ENCODE data around the gene PPP1R3A.

The PPP1R3A gene

DNA sequence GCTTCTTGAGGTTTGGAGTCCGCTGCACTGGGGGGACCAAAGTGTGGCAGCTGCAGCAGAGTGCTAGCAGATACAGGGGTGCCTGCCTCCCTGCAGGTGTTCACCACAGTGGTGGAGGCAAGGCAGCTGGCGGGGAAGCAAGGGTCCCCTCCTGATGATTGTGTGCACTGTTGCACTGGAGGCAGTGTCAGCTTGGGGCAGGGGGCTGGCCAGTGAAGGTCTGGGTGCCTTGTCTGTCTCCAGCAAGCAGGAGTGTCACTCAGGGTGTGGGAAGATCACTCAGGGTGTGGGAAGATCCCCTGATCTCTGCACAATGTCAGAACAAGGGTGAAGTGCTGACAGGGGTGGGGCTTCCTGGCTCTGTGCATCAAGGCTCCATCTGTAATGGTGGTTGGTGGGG is 36.3 kb upstream of the PPP1R3A start:
- no peak overlapping the region for H3K9ac ChIP-seq (ENCODE audit: low read length)
- no peaks in the 10 kb centered on the region for H3K4me1 ChIP-seq (ENCODE audit: low read length)
- no peak overlapping the region for H3K4me3 ChIP-seq (ENCODE audit: low read length)
- no peaks in the 10 kb centered on the region for H4K20me1 ChIP-seq (ENCODE audit: insufficient read depth, low read length)
- TF ChIP-seq EZH2phosphoT487 (IDR thresholded peaks at IDR 0.05; ENCODE audit: low read depth) = no peak
- TF ChIP-seq, protein P1, sequence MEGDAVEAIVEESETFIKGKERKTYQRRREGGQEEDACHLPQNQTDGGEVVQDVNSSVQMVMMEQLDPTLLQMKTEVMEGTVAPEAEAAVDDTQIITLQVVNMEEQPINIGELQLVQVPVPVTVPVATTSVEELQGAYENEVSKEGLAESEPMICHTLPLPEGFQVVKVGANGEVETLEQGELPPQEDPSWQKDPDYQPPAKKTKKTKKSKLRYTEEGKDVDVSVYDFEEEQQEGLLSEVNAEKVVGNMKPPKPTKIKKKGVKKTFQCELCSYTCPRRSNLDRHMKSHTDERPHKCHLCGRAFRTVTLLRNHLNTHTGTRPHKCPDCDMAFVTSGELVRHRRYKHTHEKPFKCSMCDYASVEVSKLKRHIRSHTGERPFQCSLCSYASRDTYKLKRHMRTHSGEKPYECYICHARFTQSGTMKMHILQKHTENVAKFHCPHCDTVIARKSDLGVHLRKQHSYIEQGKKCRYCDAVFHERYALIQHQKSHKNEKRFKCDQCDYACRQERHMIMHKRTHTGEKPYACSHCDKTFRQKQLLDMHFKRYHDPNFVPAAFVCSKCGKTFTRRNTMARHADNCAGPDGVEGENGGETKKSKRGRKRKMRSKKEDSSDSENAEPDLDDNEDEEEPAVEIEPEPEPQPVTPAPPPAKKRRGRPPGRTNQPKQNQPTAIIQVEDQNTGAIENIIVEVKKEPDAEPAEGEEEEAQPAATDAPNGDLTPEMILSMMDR (IDR thresholded peaks at IDR 0.05; ENCODE audit: low read depth, low read length) = no peak
- H3K4me2 ChIP-seq (ENCODE audit: low read length) = no peak overlapping the region
- no peak overlapping the region for H3K27ac ChIP-seq (ENCODE audit: low read length)
- no peak overlapping the region for H2AFZ ChIP-seq (ENCODE audit: low read depth, low read length)
- no peaks in the 10 kb centered on the region for H3K79me2 ChIP-seq (ENCODE audit: low read length)
- H3K27me3 ChIP-seq (ENCODE audit: low read depth, low read length) = no peaks in the 10 kb centered on the region
- peaks cover 3% of the 10 kb centered on the region; the same call in 1 of the 2 replicates for H3K9me3 ChIP-seq (ENCODE audit: insufficient read depth, low read length)
- H3K36me3 ChIP-seq (replicated peaks; ENCODE audit: low read depth, low read length) = no peaks in the 10 kb centered on the region

DNA sequence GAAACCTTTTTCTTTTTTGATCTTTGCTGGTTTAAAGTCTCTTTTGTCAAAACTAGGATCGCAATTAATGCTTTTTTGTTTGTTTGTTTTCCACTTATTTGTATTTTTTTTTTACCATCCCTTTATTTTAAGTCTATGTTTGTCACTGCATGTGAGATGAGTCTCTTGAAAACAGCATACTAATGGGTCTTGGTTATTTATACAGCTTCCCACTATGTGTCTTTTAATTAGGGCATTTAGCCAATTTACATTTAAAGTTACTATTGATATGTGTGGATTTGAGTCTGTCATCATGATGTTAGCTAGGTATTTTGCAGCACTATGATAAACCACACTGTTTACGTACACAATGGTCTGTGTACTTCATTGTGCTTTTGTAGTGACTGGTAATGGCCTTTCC is 34.7 kb upstream of the PPP1R3A start:
- no peak overlapping the region for H3K27ac ChIP-seq (ENCODE audit: low read length)
- no peak overlapping the region for H3K9ac ChIP-seq (ENCODE audit: low read length)
- H3K27me3 ChIP-seq (ENCODE audit: low read depth, low read length) = no peaks in the 10 kb centered on the region
- no peak overlapping the region for H2AFZ ChIP-seq (ENCODE audit: low read depth, low read length)
- H3K9me3 ChIP-seq (ENCODE audit: insufficient read depth, low read length) = peaks cover 3% of the 10 kb centered on the region; the same call in 1 of the 2 replicates
- H4K20me1 ChIP-seq (ENCODE audit: insufficient read depth, low read length) = no peaks in the 10 kb centered on the region
- no peaks in the 10 kb centered on the region for H3K4me1 ChIP-seq (ENCODE audit: low read length)
- no peaks in the 10 kb centered on the region for H3K36me3 ChIP-seq (replicated peaks; ENCODE audit: low read depth, low read length)
- no peak for TF ChIP-seq EZH2phosphoT487 (IDR thresholded peaks at IDR 0.05; ENCODE audit: low read depth)
- TF ChIP-seq, protein P1 (IDR thresholded peaks at IDR 0.05; ENCODE audit: low read depth, low read length) = no peak
- no peak overlapping the region for H3K4me3 ChIP-seq (ENCODE audit: low read length)
- H3K4me2 ChIP-seq (ENCODE audit: low read length) = no peak overlapping the region
- no peaks in the 10 kb centered on the region for H3K79me2 ChIP-seq (ENCODE audit: low read length)

DNA sequence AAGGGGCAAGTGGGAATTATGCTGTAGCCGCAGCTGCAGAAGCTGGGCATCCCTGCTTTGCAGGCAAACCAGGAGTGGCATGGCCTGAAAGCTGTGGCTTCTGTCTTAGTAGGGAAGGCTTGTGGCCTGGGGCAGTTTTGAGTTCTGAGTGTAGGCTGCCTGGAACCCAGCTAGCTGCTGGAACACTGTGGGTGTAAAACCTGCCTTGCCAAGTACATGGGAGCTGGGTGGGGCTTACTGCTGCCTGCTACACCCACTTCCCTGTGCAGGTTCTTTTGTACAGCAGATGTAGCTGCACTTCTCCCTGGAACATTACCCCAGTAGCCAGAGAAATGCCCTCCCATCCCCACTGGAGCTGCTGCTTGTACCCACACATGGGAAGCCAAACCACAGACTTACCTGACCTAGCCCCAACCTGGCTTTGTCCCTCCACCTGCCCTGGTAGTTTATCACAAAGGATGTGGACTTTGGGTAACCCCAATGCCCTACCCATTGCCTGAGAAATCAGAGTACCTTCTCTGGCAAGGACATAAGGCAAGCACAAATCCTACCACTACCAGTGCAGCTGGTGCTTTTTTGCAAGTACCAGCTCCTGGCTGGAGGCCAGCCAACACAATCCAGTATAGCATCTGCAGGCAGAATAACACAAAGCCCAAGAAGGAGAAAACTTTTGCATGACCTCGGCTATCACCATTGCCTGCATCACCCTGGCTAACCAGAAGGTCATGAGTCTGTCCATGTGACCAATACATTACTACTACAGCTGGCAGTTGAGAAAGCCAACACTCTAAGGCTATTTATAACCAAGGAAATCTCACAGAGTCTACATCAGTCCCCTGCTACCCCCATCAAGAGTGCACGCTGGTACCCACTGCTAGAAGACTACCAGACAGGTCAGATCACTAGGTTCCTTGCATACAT is 26.5 kb upstream of the PPP1R3A start:
- Histone ChIP-seq H3K4me3 (ENCODE audit: low read length) (no peak overlapping the region), H3K36me3 (replicated peaks; ENCODE audit: low read depth, low read length) (no peaks in the 10 kb centered on the region), H3K9ac (ENCODE audit: low read length) (no peak overlapping the region), H4K20me1 (ENCODE audit: insufficient read depth, low read length) (no peaks in the 10 kb centered on the region), H3K4me1 (ENCODE audit: low read length) (no peaks in the 10 kb centered on the region), H3K79me2 (ENCODE audit: low read length) (no peaks in the 10 kb centered on the region), H3K9me3 (ENCODE audit: insufficient read depth, low read length) (no peaks in the 10 kb centered on the region), H3K4me2 (ENCODE audit: low read length) (no peak overlapping the region), H3K27me3 (ENCODE audit: low read depth, low read length) (no peaks in the 10 kb centered on the region), H3K27ac (ENCODE audit: low read length) (no peak overlapping the region), H2AFZ (ENCODE audit: low read depth, low read length) (no peak overlapping the region)
- TF ChIP-seq, protein P1 (IDR thresholded peaks at IDR 0.05; ENCODE audit: low read depth, low read length) = no peak
- no peak for TF ChIP-seq EZH2phosphoT487 (IDR thresholded peaks at IDR 0.05; ENCODE audit: low read depth)

DNA sequence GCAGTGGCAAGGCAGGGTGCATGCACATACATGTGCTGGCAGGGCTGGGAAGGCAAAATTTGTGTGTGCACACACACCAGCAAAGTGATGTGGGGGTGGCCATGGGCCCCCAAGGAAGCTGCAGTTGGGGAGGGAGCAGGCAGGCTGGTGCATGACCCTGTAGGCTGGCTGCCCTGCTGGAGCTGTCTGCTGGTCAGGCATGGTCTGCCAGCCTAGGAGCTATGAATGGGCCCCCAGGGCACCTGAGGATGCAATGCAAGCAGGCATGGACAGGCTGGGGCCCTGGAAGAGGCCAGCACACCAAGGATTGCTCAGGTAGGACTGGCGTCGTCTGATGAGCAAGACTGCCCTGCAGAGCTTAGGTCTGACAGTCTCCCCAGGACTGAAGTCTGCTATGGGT is 18.2 kb upstream of the PPP1R3A start:
- no peaks in the 10 kb centered on the region for H3K79me2 ChIP-seq (ENCODE audit: low read length)
- no peaks in the 10 kb centered on the region for H3K27me3 ChIP-seq (ENCODE audit: low read depth, low read length)
- H3K9me3 ChIP-seq (ENCODE audit: insufficient read depth, low read length) = no peaks in the 10 kb centered on the region
- no peak overlapping the region for H3K9ac ChIP-seq (ENCODE audit: low read length)
- TF ChIP-seq, protein P1 (IDR thresholded peaks at IDR 0.05; ENCODE audit: low read depth, low read length) = no peak
- TF ChIP-seq EZH2phosphoT487 (IDR thresholded peaks at IDR 0.05; ENCODE audit: low read depth) = no peak
- H4K20me1 ChIP-seq (ENCODE audit: insufficient read depth, low read length) = no peaks in the 10 kb centered on the region
- H3K4me1 ChIP-seq (ENCODE audit: low read length) = no peaks in the 10 kb centered on the region
- no peak overlapping the region for H3K4me2 ChIP-seq (ENCODE audit: low read length)
- H3K27ac ChIP-seq (ENCODE audit: low read length) = no peak overlapping the region
- no peak overlapping the region for H3K4me3 ChIP-seq (ENCODE audit: low read length)
- H3K36me3 ChIP-seq (replicated peaks; ENCODE audit: low read depth, low read length) = no peaks in the 10 kb centered on the region
- H2AFZ ChIP-seq (ENCODE audit: low read depth, low read length) = no peak overlapping the region
